ENCODE results near the gene DLK2.
A peak's percentile ranks its signal among the peaks of the same experiment; 100 is the strongest.

The DLK2 gene

DNA sequence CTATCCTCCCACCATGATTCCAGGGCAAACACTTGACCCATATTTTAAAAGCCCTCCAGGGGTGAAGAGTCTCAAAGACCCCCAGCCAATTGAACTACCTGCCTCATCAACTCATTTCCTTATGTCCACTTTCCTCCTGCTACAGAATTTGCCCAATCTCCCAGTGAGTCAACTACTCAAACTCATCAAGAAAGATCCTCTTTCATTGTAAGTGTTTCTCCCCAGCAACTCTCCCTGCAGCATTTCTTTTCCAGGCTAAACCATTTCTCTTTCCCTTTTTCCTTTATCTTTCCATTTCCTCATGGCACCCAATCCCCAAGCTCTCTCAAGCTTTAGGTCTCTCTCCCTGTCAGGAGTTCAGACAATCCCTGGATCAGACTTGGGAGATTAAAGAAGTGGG is 1.5 kb downstream of the DLK2 start:
- DNase-seq (ENCODE audit: low read depth in 2 of 2) = no peak

DNA sequence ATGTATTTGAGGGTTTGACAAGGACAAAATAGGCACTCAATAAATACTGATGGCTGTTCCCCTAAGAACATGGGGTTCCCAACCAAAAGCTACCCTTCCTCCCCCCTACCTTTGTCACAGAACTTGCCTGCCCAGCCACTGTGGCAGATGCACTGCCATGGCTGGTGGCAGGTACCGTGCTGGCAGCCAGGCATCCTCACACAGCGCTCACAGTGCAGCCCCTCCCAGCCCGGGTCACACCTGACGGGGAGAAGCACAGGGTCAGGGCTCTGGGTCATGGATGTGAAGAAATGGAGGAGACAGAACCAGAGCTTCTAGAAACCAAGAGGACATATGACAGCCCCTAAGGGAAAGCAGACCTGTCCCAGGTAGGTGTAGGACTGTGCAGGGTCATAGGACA is 2.5 kb downstream of the DLK2 start:
- DNase-seq (ENCODE audit: low read depth in 2 of 2) = no peak

DNA sequence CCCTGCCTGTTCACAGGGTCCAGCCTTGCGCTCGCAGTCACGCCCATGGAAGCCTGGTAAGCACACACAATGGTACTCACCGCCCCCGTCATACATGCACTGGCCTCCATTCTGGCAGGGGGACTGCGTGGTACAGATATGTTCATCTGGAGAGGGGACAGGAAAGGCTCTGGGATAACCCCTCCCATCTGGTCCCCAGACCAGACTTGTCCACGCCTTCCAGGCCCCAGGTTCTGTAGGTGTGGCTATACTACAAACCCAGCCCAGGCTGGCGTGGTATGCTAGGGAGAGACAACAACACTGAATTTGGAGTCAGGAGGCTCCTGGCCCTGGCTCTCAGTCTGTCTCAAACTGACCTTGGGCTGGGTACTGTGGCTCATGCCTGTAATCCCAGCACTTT is 3.4 kb downstream of the DLK2 start:
- no peak for DNase-seq (ENCODE audit: low read depth in 2 of 2)

DNA sequence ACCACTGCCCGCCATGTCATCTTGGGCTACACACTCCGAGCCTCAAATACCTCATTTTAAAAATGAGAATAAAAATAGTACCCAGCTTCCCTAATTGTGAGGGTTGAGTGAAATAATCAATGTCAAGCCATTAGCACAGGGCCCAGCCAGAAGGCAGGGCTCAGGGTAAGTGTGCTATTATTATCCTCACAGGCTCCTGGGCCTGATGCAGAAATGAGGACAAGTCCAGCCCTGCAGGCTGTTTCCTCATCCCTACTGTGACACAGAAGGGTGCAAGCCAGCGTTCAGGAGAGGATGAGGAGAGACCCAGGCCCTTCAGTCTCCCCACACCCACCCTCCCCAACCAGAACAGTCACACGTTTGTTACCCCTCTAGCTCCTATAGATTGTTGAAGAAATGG is 4.0 kb downstream of the DLK2 start:
- DNase-seq (ENCODE audit: low read depth in 2 of 2) = no peak

DNA sequence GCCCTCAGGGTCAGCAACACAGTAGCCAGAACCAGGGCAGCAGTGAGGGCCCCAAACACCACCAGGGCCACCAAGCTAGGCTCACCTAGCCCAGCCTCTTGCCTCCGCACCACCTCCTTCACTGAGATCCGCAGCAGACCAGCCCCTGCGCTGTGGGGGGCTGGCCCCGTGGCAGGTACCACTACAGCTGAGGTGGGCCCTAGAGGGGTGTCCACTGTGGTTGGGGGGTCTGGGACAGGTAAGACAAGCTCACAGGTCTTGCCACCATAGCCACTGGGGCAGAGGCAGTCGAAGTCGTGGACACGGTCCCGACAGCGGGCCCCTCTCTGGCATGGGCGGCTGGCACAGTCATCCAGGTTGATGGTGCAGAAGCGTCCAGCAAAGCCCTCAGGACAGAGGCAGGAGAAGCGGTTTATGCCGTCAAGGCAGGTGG is 4.6 kb downstream of the DLK2 start:
- DNase-seq (ENCODE audit: low read depth in 2 of 2) = no peak

DNA sequence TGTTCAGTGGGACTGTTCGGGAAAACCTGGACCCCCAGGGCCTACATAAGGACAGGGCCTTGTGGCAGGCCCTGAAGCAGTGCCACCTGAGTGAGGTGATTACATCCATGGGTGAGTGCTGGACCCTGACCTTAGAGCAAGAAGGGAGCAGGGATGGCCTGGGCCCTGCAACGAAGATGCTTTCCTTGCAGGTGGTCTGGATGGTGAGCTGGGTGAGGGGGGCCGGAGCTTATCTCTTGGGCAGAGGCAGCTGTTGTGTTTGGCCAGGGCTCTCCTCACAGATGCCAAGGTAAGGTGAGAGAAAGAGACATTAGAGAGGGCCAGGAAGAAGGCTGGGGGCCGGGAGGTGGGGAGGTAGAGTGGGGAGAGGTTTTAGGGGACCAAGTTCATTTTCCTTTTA is 6.4 kb downstream of the DLK2 start:
- DNase-seq (ENCODE audit: low read depth in 2 of 2) = no peak

DNA sequence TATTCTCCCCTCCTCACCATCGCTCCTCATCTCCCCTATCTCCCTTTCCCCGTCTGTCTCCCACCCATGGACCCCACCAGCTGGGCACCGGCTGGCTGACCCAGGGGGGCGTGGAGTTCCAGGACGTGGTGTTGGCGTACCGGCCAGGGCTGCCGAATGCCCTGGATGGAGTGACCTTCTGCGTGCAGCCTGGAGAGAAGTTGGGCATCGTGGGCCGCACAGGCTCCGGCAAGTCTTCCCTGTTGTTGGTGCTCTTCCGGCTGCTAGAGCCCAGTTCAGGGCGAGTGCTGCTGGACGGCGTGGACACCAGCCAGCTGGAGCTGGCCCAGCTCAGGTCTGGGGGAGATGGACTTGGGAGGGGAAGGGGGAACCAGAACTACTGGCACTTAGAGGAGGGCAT is 7.7 kb downstream of the DLK2 start:
- DNase-seq (ENCODE audit: low read depth in 2 of 2) = no peak

DNA sequence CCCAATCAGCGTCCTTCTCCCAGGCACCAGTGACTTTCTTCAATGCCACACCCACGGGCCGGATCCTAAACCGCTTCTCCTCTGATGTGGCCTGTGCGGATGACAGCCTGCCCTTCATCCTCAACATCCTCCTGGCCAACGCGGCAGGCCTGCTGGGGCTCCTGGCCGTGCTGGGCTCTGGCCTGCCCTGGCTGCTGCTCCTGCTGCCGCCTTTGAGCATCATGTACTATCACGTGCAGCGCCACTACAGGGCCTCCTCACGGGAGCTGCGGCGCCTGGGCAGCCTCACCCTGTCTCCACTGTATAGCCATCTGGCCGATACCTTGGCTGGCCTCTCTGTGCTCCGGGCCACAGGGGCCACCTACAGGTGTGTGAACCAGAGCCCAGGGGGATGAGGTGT is 9.8 kb downstream of the DLK2 start:
- DNase-seq (ENCODE audit: low read depth in 2 of 2) = no peak

DNA sequence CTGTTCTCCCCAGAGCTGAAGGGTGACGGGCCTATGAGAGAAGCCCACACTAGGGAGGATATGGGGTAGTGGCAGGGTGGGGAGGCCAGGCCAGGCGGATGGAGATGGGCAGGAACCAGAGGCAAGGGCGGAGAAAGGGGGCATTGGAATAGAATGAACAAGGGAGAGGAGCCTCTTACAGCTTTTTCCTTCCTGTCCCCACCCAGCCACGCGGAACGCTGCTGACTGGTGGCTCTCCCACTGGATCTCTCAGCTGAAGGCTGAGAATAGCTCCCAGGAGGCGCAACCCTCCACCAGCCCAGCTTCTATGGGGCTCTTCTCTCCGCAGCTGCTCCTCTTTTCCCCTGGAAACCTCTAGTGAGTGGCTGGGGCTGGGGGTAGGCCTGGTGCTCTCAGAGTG is 10.8 kb downstream of the DLK2 start:
- DNase-seq (ENCODE audit: low read depth in 2 of 2) = no peak

DNA sequence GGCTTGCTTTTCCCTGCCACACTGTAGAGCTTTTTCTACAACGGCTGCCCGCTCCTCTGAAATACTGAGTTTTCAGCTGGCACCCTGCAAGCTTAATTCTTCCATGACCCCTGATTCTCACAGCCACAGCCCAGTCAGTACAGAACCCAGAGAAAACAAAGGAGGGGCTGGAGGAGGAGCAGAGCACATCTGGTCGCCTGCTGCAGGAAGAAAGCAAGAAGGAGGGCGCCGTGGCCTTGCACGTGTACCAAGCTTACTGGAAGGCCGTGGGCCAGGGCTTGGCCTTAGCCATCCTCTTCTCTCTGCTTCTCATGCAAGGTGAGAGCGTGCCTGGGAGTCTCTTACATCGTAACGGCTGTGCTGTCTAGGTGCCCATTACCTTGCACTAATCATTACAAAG is 11.3 kb downstream of the DLK2 start:
- no peak for DNase-seq (ENCODE audit: low read depth in 2 of 2)

DNA sequence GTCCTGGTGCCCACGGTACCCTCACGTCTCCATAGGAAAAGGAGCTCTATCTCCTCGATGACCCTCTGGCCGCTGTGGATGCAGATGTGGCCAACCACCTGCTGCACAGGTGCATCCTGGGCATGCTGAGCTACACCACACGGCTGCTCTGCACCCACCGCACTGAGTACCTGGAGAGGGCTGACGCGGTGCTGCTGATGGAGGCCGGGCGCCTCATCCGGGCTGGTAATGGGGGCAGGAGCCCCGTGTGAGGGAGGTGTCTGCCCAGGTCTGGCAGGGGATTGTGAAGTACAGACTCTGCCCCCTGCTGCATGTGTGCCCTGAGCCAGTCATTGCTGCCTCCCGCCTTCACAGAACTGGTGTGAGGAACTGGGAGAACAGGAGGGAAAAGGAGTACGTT is 12.4 kb downstream of the DLK2 start:
- no peak for DNase-seq (ENCODE audit: low read depth in 2 of 2)

DNA sequence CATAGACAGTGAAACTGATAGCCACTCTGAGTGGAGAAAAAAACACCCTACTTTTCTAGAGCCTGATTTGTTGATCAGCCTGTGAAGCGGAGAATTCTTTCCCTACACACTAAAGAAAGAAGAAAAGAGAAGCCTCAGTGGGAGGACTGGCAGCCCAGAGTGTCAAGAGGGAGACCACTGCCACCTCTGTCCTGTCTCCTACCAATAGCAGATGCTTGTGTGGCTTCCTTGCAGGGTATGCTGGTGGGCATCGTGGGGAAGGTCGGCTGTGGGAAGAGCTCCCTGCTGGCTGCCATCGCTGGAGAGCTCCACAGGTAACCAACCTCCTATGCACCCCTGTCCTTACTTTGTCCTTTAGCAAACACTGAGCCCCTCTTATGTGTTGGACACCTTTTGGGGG is 17.6 kb downstream of the DLK2 start:
- DNase-seq (ENCODE audit: low read depth in 2 of 2) = no peak

DNA sequence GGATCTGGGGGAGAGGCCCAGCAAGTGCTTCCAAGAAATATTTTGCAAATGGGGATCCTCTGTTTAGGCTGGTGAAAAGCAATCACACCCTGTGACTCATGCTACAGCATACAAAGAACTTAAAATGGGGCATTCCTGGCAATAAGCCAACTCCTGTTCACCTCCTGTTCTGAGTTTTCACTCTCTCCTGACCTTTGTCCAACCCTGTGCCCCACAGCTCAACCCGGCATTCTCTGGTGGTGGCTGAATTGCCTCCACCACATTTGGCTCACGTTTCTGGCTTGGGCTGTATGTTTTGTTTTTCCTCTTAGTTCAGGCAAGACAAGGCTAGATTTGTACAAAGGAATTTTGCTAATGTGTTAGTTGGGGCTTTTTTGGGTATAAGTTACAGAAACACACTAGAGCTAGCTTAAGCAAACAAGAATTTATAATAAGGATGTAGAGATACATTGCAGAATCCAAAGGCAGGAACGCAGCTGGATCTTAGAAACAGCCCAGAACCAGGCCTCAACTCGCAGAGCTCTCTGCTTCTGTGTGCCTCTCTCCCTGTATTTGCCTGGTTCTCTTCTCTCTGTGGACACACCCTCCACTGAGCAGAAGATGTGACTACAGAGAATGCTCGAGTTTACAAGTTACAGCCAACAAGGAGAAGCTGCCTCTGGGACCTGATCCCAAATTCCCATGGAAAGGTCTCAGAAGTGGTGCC is 18.6 kb downstream of the DLK2 start:
- DNase-seq (ENCODE audit: low read depth in 2 of 2) = no peak

DNA sequence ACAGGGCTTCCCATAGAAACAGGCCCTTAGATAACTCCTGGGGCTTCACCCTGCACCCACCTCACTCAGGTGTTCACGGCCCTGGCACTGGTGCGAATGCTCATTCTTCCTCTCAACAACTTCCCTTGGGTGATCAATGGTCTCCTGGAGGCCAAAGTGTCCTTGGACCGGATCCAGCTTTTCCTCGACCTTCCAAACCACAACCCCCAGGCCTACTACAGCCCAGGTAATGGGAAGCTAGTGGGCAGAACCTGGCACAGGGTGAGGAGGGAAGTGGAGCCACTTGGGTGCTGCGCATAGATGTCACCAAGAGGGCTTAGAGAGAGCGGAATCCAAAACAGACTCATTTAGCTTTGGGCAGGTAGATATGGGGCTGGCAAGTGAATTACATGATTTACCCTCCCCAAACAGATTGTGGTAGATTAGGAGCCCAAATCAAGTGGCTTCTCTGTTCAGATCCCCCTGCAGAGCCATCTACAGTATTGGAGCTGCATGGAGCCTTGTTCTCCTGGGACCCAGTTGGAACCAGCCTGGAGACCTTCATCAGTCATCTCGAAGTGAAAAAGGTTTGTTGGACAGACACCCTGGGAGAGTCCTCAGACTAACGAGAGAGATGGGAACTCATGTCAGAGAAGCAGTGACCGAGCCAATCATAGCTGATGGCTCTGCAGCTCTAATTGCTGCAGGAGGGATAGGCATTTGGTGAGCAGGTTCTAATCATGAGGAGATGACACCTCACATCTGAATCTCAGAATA is 19.5 kb downstream of the DLK2 start:
- DNase-seq (ENCODE audit: low read depth in 2 of 2) = no peak

DNA sequence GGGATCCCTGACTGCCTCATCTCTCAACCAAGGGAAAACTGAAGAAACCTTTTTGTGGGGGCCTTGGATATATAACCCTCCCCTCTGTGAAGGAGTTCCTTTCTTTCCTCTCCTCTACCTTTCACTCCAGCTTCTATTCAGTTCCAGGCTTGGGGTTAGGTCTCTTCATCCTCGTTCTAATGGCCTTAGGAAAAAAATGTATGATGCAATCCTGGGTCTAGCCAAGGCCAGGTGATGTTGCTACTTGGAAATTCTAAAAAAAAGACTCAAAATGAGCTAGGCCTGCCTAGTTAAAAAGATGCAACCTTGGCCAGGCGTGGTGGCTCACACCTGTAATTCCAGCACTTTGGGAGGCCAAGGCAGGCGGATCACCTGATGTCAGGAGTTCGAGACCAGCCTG is 20.4 kb downstream of the DLK2 start:
- DNase-seq (ENCODE audit: low read depth in 2 of 2) = no peak

DNA sequence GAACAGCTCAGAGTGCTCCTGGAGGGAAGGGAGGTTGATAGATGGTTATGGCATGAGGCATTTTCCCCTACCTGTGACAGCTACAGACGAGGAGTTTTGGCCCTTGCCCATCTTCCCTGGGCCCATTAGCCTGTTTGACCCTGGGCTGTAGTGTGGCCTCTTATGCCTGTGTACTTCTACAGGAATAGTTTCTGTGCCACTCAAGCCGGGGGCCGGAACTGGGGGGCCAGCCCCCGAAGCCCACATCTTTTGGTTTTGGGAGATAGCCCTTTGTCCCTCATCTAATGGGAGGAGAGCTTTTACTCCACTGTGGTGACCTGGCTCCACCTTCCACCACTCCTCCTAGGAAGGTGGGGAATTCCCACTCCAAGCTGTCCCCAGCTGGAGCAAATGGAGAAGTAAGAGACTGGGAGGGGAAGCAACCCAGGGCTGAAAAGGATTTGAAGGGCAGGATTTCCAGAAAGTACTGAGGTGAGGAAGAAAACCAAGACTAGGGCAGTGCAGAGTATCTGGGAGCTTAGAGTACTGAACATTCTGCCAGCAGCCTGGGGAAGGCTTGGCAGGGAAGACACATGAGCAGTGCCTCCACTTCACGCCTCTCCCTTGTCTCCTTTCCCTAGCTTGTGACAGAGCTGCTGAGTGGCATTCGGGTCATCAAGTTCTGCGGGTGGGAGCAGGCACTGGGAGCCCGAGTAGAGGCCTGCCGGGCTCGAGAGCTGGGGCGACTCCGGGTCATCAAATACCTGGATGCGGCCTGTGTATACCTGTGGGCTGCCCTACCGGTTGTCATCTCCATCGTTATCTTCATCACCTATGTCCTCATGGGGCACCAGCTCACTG is 21.1 kb downstream of the DLK2 start:
- no peak for DNase-seq (ENCODE audit: low read depth in 2 of 2)

DNA sequence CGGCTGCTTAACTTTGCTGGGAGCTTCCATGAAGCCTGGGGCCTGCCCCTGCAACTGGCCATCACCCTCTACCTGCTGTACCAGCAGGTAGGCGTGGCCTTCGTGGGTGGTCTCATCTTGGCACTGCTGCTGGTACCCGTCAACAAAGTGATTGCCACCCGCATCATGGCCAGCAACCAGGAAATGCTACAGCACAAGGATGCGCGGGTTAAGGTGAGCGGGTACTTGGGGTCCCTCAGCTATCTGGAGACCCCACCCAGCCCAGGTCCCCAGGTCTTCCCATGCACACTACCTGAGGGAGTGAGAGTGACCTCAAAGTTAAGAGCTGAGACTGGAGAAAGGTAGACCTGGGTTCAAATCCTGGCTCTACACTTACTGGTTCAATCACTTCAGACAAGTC is 22.2 kb downstream of the DLK2 start:
- no peak for DNase-seq (ENCODE audit: low read depth in 2 of 2)

DNA sequence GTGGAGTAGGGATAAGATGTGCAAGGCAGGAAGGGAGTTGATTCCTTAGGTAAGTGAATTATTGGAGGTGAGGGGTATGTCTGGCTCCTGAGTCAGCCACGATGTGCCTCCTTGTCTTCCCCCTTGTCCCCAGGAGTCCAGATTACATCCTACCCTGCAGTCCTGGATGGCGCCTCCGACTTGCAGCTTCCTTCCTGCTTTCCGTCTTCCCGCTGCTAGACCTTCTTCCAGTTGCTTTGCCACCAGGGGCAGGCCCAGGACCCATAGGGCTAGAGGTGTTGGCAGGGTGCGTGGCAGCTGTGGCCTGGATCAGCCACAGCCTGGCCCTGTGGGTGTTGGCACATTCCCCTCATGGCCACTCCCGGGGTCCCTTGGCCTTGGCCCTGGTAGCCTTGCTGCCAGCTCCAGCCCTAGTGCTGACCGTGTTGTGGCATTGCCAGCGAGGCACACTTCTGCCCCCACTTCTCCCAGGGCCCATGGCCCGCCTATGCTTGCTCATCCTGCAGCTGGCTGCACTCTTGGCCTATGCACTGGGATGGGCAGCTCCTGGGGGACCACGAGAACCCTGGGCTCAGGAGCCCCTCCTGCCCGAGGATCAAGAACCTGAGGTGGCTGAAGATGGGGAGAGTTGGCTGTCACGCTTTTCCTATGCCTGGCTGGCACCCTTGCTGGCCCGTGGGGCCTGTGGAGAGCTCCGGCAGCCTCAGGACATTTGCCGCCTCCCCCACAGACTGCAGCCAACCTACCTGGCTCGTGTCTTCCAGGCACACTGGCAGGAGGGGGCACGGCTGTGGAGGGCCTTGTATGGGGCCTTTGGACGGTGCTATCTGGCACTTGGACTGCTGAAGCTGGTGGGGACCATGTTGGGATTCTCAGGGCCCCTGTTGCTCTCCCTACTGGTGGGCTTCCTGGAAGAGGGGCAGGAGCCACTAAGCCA is 23.1 kb downstream of the DLK2 start:
- DNase-seq (ENCODE audit: low read depth in 2 of 2) = no peak

DNA sequence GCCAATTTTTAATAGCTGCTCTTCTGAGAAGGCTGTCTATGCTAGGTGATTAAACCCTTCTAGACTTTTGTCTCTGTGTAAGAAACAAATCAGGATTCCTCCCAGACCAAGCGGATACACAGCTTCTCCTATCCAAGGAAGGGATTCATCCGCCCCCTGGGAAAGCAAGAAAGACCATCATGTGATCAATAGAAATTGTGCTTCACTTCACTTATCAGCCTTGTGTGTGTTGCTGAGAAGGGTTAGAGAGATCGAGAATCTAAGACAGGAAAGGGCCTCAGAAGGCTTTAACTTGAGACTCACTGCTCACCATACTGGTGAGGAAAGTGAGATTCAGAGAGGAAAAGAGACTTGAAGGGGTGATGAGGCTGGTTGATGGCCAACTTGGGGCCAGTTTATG is 26.5 kb downstream of the DLK2 start:
- no peak for DNase-seq (ENCODE audit: low read depth in 2 of 2)

DNA sequence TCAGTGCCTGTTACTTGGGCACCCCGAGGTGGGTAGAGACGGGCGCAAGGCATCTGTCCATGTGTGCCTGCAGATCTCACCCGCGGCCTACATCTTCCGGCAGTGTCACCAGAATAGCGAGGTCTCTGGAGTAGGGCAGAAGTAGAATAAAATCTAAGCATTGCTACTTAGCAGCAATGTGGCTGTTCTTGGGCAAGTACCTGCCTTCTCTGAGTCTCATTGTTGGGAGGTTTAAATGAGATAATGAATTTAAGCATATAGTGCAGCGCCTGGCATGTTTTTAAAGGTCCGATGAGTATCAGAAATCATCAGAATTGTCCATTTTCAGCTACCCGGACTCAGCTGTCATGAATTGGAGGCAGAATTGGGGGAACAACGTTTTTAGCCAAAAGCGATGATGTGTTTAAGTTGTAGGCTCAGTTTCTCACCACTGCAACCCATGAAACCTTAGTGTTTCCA is 27.2 kb downstream of the DLK2 start:
- no peak for DNase-seq (ENCODE audit: low read depth in 2 of 2)

DNA sequence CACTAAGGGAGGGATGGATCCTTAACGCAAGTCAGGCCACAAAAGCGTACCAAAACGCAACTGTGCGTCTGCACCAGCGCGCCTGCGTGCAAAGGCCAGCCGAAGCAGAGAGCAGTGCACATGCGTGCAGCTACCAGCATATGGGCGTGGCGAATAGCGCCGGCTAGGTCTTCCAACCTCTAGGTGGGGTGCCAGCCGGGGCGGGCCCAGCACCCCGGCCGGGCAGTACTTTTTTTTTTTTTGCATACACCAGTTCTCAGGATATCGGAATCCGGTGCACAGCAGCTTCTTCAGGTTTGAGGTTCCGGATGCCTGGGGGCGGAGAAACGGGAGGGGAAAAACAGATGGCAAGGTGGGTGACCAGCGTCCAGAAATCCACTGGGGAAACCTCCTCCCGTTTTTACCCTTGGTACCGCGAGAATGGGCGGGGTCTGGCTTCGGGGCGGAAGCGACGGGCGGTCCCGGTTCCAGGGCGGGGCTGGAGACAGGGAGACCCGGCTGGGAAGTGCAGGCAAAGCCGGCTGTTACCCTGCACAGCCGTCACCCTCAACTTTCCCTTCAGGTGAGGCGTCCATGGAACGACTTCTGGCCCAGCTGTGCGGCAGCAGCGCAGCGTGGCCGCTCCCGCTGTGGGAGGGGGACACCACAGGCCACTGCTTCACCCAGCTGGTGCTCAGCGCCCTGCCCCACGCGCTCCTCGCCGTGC is 27.8 kb downstream of the DLK2 start, which contains the start of gene ABCC10:
TSS of gene ABCC10 (plus strand) at position 136 of the 706 bp plus-strand sequence. CDS start at position 574, 438 bp downstream.
- peak; percentile 91 to 93 for DNase-seq (ENCODE audit: low read depth in 2 of 2)
